ENCODE results near the gene RNF175. TPM values are rescaled to one million over a fixed set of nuclear protein-coding genes. Genes with fewer than 3 reads are reported as not detected.

Gene RNF175
- total RNA-seq, 3 donors from 2014 or later, result 0.63 TPM; not detected in 2

DNA sequence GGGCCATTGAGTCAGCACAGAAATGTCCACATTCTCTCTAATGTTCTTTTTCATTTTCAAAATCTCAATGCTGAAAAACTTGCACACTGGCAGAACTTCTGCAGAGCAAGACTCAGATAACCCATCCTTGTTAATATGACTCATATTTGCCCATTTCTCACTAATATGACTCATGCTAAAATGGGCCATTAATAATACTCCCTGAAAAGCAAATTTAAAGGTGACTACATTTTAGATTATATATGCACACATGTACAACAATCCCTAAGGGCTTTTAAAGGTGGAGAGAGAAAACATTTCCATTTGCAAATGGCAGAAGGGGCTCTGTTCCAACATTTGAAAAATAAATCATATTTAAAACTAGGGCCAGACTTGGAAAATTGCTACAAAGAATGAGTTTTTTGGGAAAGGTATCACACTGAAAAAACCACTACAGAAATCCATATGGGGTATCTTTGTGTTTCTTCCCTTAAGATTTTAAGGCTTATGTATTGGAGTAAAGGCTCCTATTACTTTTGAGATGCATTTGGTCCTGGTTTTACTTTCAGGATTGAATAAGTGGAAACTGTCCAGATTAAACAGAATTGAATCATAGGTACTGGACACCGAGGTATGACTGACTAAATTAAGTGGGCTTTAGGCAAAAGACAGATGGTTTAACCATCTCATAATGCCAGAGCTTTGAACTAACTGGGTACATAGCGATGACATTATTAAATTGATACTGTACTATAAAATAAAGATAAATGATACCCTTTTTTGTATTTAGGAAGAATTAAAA lies 45.8 kb downstream of the RNF175 start:
- Histone ChIP-seq H3K4me1 (ENCODE audit: low read depth) (no peaks in the 10 kb centered on the region), H3K36me3 (ENCODE audit: low read depth) (no peaks in the 10 kb centered on the region), H3K4me3 (no peak overlapping the region), H3K9me3 (no peaks in the 10 kb centered on the region)
- DNase-seq, result no peak
- TF ChIP-seq, protein P1, sequence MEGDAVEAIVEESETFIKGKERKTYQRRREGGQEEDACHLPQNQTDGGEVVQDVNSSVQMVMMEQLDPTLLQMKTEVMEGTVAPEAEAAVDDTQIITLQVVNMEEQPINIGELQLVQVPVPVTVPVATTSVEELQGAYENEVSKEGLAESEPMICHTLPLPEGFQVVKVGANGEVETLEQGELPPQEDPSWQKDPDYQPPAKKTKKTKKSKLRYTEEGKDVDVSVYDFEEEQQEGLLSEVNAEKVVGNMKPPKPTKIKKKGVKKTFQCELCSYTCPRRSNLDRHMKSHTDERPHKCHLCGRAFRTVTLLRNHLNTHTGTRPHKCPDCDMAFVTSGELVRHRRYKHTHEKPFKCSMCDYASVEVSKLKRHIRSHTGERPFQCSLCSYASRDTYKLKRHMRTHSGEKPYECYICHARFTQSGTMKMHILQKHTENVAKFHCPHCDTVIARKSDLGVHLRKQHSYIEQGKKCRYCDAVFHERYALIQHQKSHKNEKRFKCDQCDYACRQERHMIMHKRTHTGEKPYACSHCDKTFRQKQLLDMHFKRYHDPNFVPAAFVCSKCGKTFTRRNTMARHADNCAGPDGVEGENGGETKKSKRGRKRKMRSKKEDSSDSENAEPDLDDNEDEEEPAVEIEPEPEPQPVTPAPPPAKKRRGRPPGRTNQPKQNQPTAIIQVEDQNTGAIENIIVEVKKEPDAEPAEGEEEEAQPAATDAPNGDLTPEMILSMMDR (IDR thresholded peaks at IDR 0.05), result no peak
- intact Hi-C loops (cut with DNase I, micrococcal nuclease), result no loop called here
- ATAC-seq, result no peak

GRCh38 chr4:153710681-153711080 lies 49.1 kb downstream of the RNF175 start:
- ATAC-seq, result no peak

DNA sequence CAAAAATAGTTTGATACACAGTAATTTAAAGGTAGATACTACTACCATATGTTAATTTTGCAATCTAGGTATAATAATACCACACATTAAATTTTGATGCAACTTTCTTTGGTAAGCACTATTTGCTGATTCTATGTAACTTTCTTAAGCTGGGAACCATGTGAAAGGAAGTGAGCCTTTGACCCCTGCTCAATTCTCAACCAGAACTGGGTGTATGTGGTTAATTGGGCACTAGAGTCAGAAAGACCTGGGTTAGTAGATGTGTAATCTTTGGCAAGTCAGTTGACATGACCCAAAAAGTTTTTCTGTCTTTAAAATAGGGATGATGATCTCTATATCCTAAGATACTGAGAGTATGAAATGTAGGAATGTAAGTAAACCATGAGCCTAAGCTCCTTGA lies 53.3 kb downstream of the RNF175 start:
- ATAC-seq (no peak), DNase-seq (no peak)
- H3K4me3 ChIP-seq, result no peak overlapping the region
- no peaks in the 10 kb centered on the region for H3K4me1 ChIP-seq (ENCODE audit: low read depth)
- H3K9me3 ChIP-seq, result no peaks in the 10 kb centered on the region
- TF ChIP-seq, protein P1 (IDR thresholded peaks at IDR 0.05), result no peak
- no peaks in the 10 kb centered on the region for H3K36me3 ChIP-seq (ENCODE audit: low read depth)
- intact Hi-C loops (cut with DNase I, micrococcal nuclease), result no loop called here

More at GRCh38 chr4:153710681-153711080, 49.1 kb downstream of the RNF175 start:
- no peaks in the 10 kb centered on the region for H3K36me3 ChIP-seq (ENCODE audit: low read depth)
- intact Hi-C loops (cut with DNase I, micrococcal nuclease), result no loop called here
- no peak overlapping the region for H3K4me3 ChIP-seq
- no peaks in the 10 kb centered on the region for H3K9me3 ChIP-seq
- no peak for DNase-seq
- no peaks in the 10 kb centered on the region for H3K4me1 ChIP-seq (ENCODE audit: low read depth)
- TF ChIP-seq, protein P1 (IDR thresholded peaks at IDR 0.05), result no peak

- TF ChIP-seq, protein P1 (IDR thresholded peaks at IDR 0.05), result no peak
- no peak overlapping the region for H3K4me3 ChIP-seq
- H3K4me1 ChIP-seq (ENCODE audit: low read depth), result no peaks in the 10 kb centered on the region
- H3K9me3 ChIP-seq, result no peaks in the 10 kb centered on the region
- H3K36me3 ChIP-seq (ENCODE audit: low read depth), result no peaks in the 10 kb centered on the region
- ATAC-seq (no peak), DNase-seq (no peak)
- intact Hi-C loops (cut with DNase I, micrococcal nuclease), result no loop called here
Measured at GRCh38 chr4:153705743-153706468, 53.9 kb downstream of the RNF175 start.

- Histone ChIP-seq H3K4me3 (no peak overlapping the region), H3K36me3 (ENCODE audit: low read depth) (no peaks in the 10 kb centered on the region), H3K9me3 (no peaks in the 10 kb centered on the region), H3K4me1 (ENCODE audit: low read depth) (no peaks in the 10 kb centered on the region)
- ATAC-seq (no peak), DNase-seq (no peak)
- TF ChIP-seq, protein P1 (IDR thresholded peaks at IDR 0.05), result no peak
- intact Hi-C loops (cut with DNase I, micrococcal nuclease), result no loop called here
Measured at GRCh38 chr4:153704522-153704921, 55.3 kb downstream of the RNF175 start.

Measured in mucosa of descending colon (tissue), 3 donors.